CD4-positive, alpha-beta T cell treated with Interleukin-10 for 1 hour (primary cell): ENCODE data around the gene INO80B.
"Not testable (repeated sequence)": the region's sequence is repeated elsewhere in the genome, so short reads cannot be mapped to it uniquely, and the experiment has no call there.

Experiments used
- DNase-seq: peaks from one replicate; pipeline ENCODE4 v3.0.0-alpha.2; 2020

The INO80B gene

DNA sequence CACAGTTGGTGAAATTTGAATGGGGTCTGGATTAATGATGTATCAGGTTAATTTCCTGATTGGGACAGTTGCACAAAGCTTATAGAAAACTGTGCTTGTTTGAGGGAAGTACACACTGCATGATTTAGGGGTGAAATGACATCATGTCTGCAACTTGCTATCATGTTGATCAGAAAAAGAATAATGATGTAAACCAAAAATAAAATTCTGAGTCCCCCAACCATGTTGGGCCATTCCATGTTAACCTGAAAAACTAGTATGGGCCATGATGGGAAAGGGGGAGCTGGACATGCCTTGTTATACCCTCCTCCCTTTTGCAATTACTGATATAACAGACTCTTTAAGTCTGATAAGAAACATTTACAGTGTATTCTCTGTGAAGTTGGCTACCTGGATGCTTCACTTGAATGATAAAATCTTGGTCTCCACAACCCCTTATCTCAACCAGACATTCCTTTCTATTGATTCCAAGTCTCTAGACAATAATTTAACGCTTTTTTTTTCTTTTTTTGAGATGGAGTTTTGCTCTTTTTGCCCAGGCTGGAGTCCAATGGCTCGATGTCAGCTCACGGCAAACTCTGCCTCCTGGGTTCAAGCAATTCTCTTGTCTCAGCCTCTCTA is 4.2 kb upstream of the INO80B start:
- DNase-seq = no peak

GRCh38 chr2:74457129-74457548 is 2.3 kb downstream of the INO80B start:
- no peak for DNase-seq

- DNase-seq = peak; percentile 86
These were observed 2.8 kb downstream of the INO80B start for GRCh38 chr2:74457549-74458131.

DNA sequence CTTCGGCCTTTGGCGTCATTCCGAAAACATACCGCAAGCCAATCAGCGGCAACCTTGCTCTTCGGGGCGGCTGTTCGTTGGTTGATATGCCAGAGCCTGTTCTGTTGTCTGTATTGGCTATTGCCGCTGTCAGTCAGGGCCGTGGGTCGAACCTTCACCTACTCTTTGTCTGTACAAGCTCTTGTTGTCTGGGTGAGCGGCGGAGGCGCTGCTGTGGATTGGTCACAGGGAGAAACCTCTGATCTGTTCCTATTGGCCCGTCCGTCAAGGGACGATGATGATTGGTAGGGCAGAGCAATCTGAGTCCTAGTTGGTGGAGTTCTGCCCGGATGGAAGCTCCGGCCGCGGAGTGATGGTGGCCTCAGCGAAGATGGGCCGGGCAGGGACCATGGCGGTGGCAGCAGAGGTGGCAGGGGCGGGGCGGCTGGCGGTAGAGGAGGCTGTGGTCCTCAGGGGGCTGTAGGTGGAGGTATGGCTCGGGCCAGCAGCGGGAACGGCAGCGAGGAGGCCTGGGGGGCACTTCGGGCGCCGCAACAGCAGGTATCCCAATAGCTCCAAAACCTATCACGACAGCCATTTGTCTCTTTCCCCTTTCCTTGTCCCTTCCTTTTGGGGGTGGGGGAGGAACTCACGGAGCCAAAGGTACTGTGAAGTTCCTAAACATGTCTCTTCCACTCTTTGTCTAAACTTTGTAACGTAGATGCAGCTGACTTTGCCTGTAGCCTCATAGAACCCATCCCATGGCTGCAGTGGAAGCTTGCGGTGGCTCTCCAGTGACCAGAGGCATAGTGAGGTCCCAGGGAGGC is 3.4 kb downstream of the INO80B start, which contains the start of gene WBP1:
Gene WBP1 (plus strand): TSS at position 307 of the 806 bp plus-strand sequence. CDS start 165 bp downstream, at position 472.
- peak; percentile 100 for DNase-seq

GRCh38 chr2:74458938-74459363 is 4.1 kb downstream of the INO80B start:
- no peak for DNase-seq

GRCh38 chr2:74459503-74460118 is 4.7 kb downstream of the INO80B start:
- not testable (repeated sequence) for DNase-seq

- DNase-seq = not testable (repeated sequence)
These were observed 5.3 kb downstream of the INO80B start for GRCh38 chr2:74460187-74460586.

DNA sequence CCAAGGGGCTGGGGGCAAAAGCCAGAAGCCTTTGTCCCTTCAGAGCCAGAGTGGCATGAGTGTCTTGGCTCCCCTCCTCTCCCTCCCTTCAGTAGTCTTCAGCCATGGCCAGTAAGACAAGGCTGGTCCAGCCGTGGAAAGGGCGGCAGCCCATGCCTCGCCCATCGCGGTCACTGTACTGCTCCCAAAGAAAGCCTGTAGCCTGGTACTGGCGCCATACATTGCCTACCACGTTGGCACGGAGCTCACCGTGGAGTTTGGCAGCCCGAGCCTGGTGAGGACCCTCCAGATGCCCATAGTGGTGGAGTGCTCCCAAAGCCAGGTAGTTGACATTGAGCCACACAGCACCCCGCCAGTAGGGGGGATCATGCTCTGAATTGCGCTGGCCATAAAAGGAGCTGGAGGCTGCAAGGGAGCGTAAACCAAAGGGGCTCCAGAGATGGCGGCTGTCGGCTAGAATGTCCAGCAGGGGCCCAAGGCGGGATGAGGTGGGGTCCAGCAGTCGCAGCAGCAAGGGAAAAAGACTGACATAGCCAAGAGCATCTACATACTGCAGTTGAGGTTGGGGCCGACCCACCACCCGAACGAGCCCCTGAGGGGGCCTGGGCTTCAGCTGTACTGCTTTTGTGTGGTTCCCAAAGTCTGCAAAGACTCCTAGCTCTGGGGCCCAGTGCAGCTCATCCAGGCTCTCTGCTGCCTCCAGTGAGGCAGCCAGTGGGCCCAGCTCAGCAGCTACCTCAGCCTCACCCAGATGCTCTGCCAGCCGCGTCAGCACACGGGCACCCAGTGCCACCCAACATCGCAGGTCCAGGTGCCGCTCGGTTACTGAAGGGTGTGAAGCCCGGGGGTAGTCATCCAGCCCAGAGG is 6.5 kb downstream of the INO80B start:
- no peak for DNase-seq

DNA sequence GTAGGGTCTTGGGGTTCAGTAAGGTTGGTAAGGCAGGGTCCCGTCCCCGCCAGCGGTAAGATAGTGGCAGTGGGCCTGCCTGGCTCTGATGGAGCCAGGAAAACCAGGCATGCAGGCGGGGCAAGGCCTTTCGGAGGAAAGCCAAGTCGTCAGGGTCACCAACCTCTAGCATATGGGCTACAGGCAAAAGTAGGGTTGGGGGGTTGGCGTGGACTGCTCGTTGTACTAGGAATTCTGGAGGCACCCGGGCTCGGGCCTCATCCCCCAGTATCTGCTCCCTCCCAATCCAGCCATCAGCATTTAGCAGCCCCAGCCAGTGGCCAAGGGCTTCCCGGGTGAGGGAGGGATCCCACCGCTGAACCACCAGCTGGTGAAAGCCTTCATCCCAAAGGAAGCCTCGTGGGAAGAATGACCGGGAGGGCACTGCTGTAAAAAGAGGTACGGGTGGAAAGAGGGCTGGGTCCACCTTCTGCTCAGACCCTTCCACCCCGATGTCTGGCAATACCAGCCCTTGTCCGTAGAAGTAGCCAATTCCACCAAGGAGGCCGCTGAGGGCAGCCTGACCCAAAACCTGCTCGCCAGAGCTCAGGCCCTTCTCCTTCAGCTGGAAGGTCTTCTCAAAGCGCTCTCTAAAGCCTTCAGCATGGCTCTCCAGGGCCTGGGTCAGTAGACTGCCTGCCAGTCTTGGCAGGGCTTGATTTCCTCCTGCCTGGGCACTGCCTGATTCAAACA is 7.3 kb downstream of the INO80B start:
- no peak for DNase-seq

- no peak for DNase-seq
These were observed 7.9 kb downstream of the INO80B start for GRCh38 chr2:74462786-74463105.

DNA sequence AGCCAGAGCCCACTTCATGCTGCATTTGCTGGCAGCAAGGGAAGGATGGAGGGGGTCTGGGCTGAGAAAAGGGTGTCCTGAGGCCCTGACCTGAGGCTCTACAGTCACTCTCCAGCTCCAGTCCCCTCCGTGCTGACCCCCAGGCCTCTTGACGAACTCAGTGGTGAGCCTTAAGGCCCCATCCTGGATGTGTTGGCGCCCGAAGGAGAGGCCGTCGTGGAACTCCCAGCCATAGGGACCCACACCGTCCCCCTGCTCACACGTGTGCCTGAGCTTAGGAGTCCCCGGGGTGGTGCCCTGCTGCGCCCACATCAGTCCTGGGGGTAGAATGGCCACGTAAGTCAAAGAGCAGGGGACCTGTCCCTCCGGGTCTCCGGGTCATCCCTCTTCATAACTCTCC is 9.5 kb downstream of the INO80B start:
- DNase-seq = no peak

DNA sequence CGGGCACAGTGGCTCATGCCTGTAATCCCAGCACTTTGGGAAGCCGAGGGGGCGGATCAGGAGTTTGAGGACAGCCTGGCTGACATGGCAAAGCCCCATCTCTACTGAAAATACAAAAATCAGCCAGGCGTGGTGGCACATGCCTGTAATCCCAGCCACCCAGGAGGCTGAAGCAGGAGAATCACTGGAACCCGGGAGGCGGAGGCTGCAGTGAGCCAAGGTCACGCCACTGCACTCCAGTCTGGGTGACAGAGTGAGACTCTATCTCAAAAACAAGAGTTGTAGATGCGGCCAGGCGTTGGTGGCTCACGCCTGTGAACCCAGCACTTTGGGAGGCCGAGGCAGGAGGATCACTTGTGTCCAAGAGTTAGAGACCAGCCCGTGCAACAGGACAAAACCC is 15.9 kb downstream of the INO80B start:
- DNase-seq = not testable (repeated sequence)

- no peak for DNase-seq
These were observed 16.6 kb downstream of the INO80B start for GRCh38 chr2:74471332-74472065.

DNA sequence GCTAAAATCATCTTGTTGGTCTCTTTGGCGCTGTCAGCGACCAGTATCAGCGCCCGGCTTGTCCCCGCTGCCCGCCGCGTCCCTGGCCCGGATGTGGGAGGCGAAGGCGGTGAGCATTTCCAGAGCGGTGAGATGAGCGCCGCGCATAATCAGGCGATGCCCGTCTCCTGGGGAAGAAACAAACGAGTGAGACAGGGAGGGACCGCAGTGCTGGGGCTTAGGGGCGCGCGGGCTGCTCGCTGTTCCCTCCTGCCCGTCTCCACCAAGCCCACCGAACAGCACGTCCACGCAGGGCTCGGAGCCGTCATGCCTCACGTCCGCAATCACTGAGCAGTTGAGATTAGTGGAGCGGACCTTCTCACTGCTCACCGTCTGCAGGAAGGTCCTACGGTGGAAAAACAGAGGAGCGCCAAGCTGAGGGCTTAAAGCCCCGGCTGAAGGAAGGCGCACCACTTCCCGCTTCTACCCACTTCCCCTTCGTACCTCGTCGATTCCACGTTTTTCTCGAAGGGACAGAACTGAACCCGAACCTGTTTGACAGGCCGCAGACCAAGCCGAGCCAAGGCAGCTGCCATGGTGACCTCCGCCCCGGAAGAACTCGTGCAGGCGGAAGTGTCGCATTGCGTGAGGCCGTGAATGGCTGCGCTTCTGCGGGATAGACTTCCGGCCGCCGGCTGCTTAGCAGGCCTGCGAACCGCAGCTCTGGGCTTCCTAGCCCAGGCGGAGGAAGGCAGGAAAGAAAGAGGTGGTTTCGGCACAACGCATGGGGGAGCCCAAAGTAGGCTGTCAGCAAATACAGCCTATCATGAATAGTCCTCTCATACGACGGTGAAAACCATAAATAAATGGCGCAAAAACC is 17.4 kb downstream of the INO80B start, which contains the start of gene MRPL53:
Gene MRPL53 (minus strand): TSS at position 595 of the 859 bp plus-strand sequence. CDS start 20 bp downstream, at position 575.
- peak; percentile 96 for DNase-seq

DNA sequence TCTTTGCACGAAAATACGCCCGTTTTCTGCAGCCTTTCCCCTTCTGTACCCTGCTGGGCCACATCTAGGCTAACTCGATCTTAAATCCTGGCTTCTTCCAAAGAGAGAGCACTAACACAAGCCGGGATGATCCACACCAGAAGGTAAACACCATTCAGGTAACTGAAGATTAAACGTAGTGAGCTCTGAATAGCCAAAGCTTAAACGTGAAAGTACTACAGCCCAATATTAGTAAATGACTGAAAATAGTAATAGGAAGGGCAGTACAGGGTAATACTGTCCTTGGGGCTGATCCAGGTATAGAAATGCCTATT is 18.0 kb downstream of the INO80B start:
- no peak for DNase-seq

DNA sequence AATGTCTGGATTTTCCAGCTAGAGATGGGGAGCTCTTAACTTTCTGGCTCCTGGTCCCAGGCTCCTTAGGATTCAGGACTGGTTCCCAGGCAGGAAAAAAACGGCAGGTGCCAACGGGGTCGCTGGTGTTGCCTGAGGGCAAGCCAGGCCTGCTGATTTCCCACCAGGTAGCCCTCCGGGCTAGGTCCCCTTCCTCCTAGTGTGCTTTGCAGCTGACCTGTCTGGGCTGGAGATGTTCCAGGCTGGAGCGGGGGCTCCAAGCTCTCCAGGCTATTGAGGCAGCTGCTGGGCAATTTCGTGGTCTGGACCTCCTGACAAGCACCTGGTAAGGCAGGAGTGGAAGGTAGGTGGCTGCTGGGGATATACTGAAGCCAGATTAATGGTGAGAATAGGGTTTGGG is 19.6 kb downstream of the INO80B start:
- no peak for DNase-seq

DNA sequence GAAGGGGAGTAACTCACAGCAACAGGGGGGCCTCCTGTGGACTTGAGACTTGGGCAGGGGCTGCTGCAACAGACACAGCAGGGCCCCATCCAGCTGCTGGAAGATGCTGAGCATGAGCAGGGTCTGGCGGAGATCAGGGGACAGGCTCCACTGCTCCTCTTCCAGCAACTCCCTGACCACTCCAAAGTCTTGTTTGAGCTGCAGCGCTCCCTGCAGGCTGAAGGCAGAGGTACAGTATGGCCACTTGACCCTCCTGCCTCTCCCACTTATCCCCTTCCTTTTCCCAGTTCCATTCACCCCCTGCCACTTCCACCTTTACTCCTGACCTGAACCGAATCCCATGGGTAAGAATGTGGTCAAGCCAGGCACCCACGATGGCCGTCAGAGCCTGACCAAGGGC is 20.0 kb downstream of the INO80B start:
- DNase-seq = no peak

- DNase-seq = no peak
These were observed 26.5 kb downstream of the INO80B start for GRCh38 chr2:74481431-74481830.

- DNase-seq = peak; percentile 67
These were observed 27.3 kb downstream of the INO80B start for GRCh38 chr2:74481961-74482800.
